Measurements from ENCODE around the gene CENATAC.
"Not testable (repeated sequence)": the region's sequence is repeated elsewhere in the genome, so short reads cannot be mapped to it uniquely, and the experiment has no call there.

The CENATAC gene

GRCh38 chr11:118971646-118972045 lies 26.3 kb upstream of the CENATAC start, which contains the start of gene FOXR1:
TSS of gene FOXR1 (plus strand) at chr11:118971761. CDS start at chr11:118971932, 171 bp downstream.
- Histone ChIP-seq H3K9me3 (ENCODE audit: control insufficient read depth in 1 of 2, low read length in 2 of 2) (no peaks in the 10 kb centered on the region), H3K4me1 (ENCODE audit: control insufficient read depth in 1 of 2, insufficient read depth in 2 of 2, low read length in 2 of 2) (no peaks in the 10 kb centered on the region), H3K36me3 (ENCODE audit: control insufficient read depth in 1 of 2, insufficient read depth in 2 of 2, low read length in 2 of 2) (no peaks in the 10 kb centered on the region), H3K4me3 (ENCODE audit: low read depth in 1 of 2, low read length in 2 of 2) (no peak within 1 kb of the TSS), H3K27me3 (ENCODE audit: low read depth, low read length) (no peaks in the 10 kb centered on the region), H3K27ac (ENCODE audit: low read length) (no peak within 1 kb of the TSS)

DNA sequence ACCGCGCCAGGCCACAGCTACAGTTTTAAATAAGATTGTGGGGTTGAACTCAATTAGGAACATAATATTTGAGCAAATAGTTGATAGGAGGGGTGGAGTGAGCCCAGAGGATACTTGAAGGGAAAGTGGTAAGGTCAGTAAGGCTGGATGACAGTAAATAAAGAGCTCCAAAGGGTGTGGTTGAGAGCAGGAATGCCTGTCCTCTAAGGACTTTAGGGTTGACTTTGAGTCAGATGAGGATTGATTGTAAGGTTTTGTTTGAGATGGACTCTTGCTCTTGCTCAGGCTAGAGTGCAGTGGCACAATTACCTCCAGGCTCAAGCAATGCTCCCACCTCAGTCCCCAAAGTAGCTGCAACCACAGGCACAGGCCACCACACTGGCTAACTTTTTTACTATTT lies 24.0 kb upstream of the CENATAC start:
- no peaks in the 10 kb centered on the region for H3K4me1 ChIP-seq (ENCODE audit: control insufficient read depth in 1 of 2, insufficient read depth in 2 of 2, low read length in 2 of 2)
- no peak overlapping the region for H3K27ac ChIP-seq (ENCODE audit: low read length)
- H3K27me3 ChIP-seq (ENCODE audit: low read depth, low read length): no peaks in the 10 kb centered on the region
- H3K36me3 ChIP-seq (ENCODE audit: control insufficient read depth in 1 of 2, insufficient read depth in 2 of 2, low read length in 2 of 2): no peaks in the 10 kb centered on the region
- no peak overlapping the region for H3K4me3 ChIP-seq (ENCODE audit: low read depth in 1 of 2, low read length in 2 of 2)
- H3K9me3 ChIP-seq (ENCODE audit: control insufficient read depth in 1 of 2, low read length in 2 of 2): no peaks in the 10 kb centered on the region

DNA sequence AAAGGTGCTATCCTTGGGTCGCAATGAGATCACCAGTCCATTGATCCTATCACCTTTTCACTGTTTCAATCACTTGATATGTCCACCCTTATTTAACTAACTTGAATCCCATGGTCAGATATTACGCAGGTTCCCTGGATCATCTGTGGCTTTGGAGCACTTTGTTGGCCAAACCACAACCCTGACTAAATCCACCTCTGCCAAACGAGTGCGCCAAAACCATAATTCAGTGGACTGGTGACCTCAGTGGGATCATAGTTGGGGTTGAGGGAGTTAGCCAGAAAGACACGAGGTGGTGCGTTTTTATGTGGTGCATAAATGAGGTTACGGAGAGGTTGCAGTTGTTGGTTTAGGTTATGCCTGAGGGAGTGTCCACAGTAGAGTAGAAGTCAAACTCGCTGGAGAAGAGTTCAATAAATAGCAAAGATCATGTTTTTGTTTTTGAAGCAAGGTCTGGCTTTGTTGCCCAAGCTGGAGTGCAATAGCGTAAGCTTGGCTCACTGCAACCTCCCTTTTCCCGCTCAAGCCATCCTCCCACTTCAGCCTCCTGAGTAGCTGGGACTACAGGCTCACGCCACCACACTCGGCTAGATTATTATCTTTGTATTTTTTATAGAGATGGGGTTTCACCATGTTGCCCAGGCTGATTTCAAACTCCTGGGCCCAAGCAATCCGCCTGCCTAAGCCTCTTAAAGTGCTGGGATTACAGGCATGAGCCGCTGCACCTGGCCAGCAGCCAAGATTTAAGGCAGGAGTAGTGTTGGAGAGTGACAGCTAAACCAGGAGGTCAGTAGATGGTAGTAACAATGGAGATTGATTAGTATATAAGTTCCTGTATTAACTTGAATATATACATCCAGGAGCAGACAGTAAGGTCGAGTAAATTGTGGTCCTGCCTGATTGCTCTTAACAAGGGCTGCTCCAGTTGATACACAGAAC lies 21.9 kb upstream of the CENATAC start:
- H3K4me3 ChIP-seq (ENCODE audit: low read depth in 1 of 2, low read length in 2 of 2): no peak overlapping the region
- H3K27ac ChIP-seq (ENCODE audit: low read length): no peak overlapping the region
- H3K4me1 ChIP-seq (ENCODE audit: control insufficient read depth in 1 of 2, insufficient read depth in 2 of 2, low read length in 2 of 2): peaks cover 0 to 9% of the 10 kb centered on the region in 2 donors
- H3K27me3 ChIP-seq (ENCODE audit: low read depth, low read length): no peaks in the 10 kb centered on the region
- H3K36me3 ChIP-seq (ENCODE audit: control insufficient read depth in 1 of 2, insufficient read depth in 2 of 2, low read length in 2 of 2): no peaks in the 10 kb centered on the region
- no peaks in the 10 kb centered on the region for H3K9me3 ChIP-seq (ENCODE audit: control insufficient read depth in 1 of 2, low read length in 2 of 2)

DNA sequence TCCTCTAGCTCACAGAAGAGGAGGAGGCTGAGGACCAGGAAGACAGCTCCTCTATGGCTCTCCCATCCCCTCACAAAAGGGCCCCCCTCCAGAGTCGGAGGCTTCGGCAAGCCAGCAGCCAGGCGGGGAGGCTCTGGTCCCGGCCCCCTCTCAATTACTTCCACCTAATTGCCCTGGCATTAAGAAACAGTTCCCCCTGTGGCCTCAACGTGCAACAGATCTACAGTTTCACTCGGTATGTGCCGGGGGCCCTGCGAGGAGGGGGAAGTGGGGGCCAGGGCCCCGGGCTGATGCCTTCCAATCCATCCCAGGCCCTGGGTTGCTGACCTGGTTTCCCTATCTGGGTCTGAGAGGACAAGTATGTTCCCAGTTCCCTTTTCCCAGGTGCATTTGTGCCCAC lies 18.5 kb upstream of the CENATAC start:
- Histone ChIP-seq H3K9me3 (ENCODE audit: control insufficient read depth in 1 of 2, low read length in 2 of 2) (no peaks in the 10 kb centered on the region), H3K36me3 (ENCODE audit: control insufficient read depth in 1 of 2, insufficient read depth in 2 of 2, low read length in 2 of 2) (no peaks in the 10 kb centered on the region), H3K27me3 (ENCODE audit: low read depth, low read length) (no peaks in the 10 kb centered on the region), H3K4me3 (ENCODE audit: low read depth in 1 of 2, low read length in 2 of 2) (no peak overlapping the region), H3K27ac (ENCODE audit: low read length) (no peak overlapping the region), H3K4me1 (ENCODE audit: control insufficient read depth in 1 of 2, insufficient read depth in 2 of 2, low read length in 2 of 2) (peaks cover 0 to 9% of the 10 kb centered on the region in 2 donors)

GRCh38 chr11:118980191-118980881 lies 17.6 kb upstream of the CENATAC start:
- Histone ChIP-seq H3K9me3 (ENCODE audit: control insufficient read depth in 1 of 2, low read length in 2 of 2) (no peaks in the 10 kb centered on the region), H3K27ac (ENCODE audit: low read length) (no peak overlapping the region), H3K36me3 (ENCODE audit: control insufficient read depth in 1 of 2, insufficient read depth in 2 of 2, low read length in 2 of 2) (no peaks in the 10 kb centered on the region), H3K4me1 (ENCODE audit: control insufficient read depth in 1 of 2, insufficient read depth in 2 of 2, low read length in 2 of 2) (peaks cover 0 to 9% of the 10 kb centered on the region in 2 donors), H3K27me3 (ENCODE audit: low read depth, low read length) (no peaks in the 10 kb centered on the region), H3K4me3 (ENCODE audit: low read depth in 1 of 2, low read length in 2 of 2) (peak overlapping the region in 1 of 2 donors; percentile 12)

DNA sequence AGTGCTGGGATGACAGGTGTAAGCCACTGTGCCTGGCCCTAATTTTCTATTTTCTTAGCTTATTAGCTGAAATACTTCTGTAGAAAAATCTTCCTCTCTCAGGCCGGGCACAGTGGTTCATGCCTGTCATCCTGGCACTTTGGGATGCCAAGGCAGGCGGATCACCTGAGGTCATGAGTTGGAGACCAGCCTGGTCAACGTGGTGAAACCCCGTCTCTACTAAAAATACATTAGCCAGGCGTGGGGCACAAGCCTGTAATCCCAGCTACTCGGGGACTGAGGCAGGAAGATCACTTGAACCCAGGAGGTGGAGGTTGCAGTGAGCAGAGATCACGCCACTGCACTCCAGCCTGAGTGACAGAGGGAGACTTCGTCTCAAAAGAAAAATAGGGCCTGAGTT lies 13.6 kb upstream of the CENATAC start:
- H3K36me3 ChIP-seq (ENCODE audit: control insufficient read depth in 1 of 2, insufficient read depth in 2 of 2, low read length in 2 of 2); H3K27me3 ChIP-seq (ENCODE audit: low read depth, low read length); H3K27ac ChIP-seq (ENCODE audit: low read length); H3K4me3 ChIP-seq (ENCODE audit: low read depth in 1 of 2, low read length in 2 of 2); H3K9me3 ChIP-seq (ENCODE audit: control insufficient read depth in 1 of 2, low read length in 2 of 2); H3K4me1 ChIP-seq (ENCODE audit: control insufficient read depth in 1 of 2, insufficient read depth in 2 of 2, low read length in 2 of 2): not testable (repeated sequence)

GRCh38 chr11:118984825-118985224 lies 13.1 kb upstream of the CENATAC start:
- no peak overlapping the region for H3K27ac ChIP-seq (ENCODE audit: low read length)
- no peaks in the 10 kb centered on the region for H3K36me3 ChIP-seq (ENCODE audit: control insufficient read depth in 1 of 2, insufficient read depth in 2 of 2, low read length in 2 of 2)
- no peaks in the 10 kb centered on the region for H3K9me3 ChIP-seq (ENCODE audit: control insufficient read depth in 1 of 2, low read length in 2 of 2)
- no peak overlapping the region for H3K4me3 ChIP-seq (ENCODE audit: low read depth in 1 of 2, low read length in 2 of 2)
- peaks cover 0 to 8% of the 10 kb centered on the region in 2 donors for H3K4me1 ChIP-seq (ENCODE audit: control insufficient read depth in 1 of 2, insufficient read depth in 2 of 2, low read length in 2 of 2)
- no peaks in the 10 kb centered on the region for H3K27me3 ChIP-seq (ENCODE audit: low read depth, low read length)

GRCh38 chr11:118988280-118988679 lies 9.7 kb upstream of the CENATAC start:
- Histone ChIP-seq H3K4me1 (ENCODE audit: control insufficient read depth in 1 of 2, insufficient read depth in 2 of 2, low read length in 2 of 2) (no peaks in the 10 kb centered on the region), H3K27me3 (ENCODE audit: low read depth, low read length) (no peaks in the 10 kb centered on the region), H3K27ac (ENCODE audit: low read length) (no peak overlapping the region)

GRCh38 chr11:118991486-118992038 lies 6.4 kb upstream of the CENATAC start:
- H3K36me3 ChIP-seq (ENCODE audit: control insufficient read depth in 1 of 2, insufficient read depth in 2 of 2, low read length in 2 of 2); H3K4me3 ChIP-seq (ENCODE audit: low read depth in 1 of 2, low read length in 2 of 2); H3K27ac ChIP-seq (ENCODE audit: low read length); H3K27me3 ChIP-seq (ENCODE audit: low read depth, low read length); H3K4me1 ChIP-seq (ENCODE audit: control insufficient read depth in 1 of 2, insufficient read depth in 2 of 2, low read length in 2 of 2); H3K9me3 ChIP-seq (ENCODE audit: control insufficient read depth in 1 of 2, low read length in 2 of 2): not testable (repeated sequence)

More at GRCh38 chr11:118988280-118988679, 9.7 kb upstream of the CENATAC start:
- Histone ChIP-seq H3K4me3 (ENCODE audit: low read depth in 1 of 2, low read length in 2 of 2) (no peak overlapping the region), H3K9me3 (ENCODE audit: control insufficient read depth in 1 of 2, low read length in 2 of 2) (no peaks in the 10 kb centered on the region), H3K36me3 (ENCODE audit: control insufficient read depth in 1 of 2, insufficient read depth in 2 of 2, low read length in 2 of 2) (no peaks in the 10 kb centered on the region)

DNA sequence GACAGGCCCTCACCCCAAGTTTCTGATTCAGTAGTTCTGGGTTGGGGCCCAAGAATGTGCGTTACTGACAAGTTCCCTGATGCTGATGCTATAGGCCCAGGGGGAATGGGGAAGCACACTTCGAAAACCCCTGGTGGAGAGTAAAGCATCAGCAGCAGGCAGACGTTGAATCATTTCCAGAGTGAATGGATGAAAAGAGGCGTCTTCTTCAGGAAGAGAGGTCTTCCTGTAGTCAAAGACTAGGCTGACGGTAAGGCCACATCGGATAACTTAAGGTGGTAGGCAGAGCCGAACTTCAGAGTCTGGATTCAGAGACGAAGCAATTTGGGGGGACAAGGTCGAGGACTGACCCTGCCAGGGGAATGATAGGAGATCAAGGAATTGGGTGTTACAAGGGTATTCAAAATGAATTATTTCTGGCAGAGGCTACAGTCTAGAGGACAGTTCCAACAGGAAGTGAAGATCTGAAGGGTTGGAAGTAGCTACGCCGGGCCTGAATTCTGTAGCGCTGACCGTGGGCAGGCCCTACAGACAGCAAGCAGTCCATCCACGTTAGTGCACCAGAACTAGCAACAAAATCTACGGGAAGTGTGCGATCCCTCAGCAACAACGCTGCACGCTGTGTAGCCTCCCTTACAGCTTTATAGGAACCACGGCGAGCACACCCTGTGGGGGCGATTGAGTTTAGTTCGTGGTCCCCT lies 862 bp upstream of the CENATAC start:
- Histone ChIP-seq H3K27ac (ENCODE audit: low read length) (peak overlapping the region; percentile 28), H3K9me3 (ENCODE audit: control insufficient read depth in 1 of 2, low read length in 2 of 2) (no peaks in the 10 kb centered on the region), H3K27me3 (ENCODE audit: low read depth, low read length) (no peaks in the 10 kb centered on the region), H3K4me3 (ENCODE audit: low read depth in 1 of 2, low read length in 2 of 2) (peak overlapping the region; percentile 84 to 88), H3K4me1 (ENCODE audit: control insufficient read depth in 1 of 2, insufficient read depth in 2 of 2, low read length in 2 of 2) (peaks cover 6 to 21% of the 10 kb centered on the region in 2 donors), H3K36me3 (ENCODE audit: control insufficient read depth in 1 of 2, insufficient read depth in 2 of 2, low read length in 2 of 2) (peaks cover 0 to 12% of the 10 kb centered on the region in 2 donors)

DNA sequence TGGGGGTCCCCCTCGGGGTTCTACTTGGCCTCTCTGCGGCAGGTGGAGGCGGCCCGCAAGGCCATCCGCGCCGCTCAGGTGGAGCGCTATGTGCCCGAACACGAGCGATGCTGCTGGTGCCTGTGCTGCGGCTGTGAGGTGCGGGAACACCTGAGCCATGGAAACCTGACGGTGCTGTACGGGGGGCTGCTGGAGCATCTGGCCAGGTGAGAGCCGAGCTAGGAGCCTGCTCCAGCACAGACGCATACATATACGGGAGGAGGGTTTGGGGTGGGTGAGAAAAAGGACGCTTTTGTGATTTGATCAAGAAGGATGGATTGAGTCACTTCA lies 415 bp downstream of the CENATAC start:
- Histone ChIP-seq H3K4me3 (ENCODE audit: low read depth in 1 of 2, low read length in 2 of 2) (peak overlapping the region; percentile 84 to 88), H3K9me3 (ENCODE audit: control insufficient read depth in 1 of 2, low read length in 2 of 2) (no peaks in the 10 kb centered on the region), H3K36me3 (ENCODE audit: control insufficient read depth in 1 of 2, insufficient read depth in 2 of 2, low read length in 2 of 2) (peaks cover 0 to 24% of the 10 kb centered on the region in 2 donors), H3K4me1 (ENCODE audit: control insufficient read depth in 1 of 2, insufficient read depth in 2 of 2, low read length in 2 of 2) (peaks cover 6 to 21% of the 10 kb centered on the region in 2 donors), H3K27ac (ENCODE audit: low read length) (peak overlapping the region; percentile 84), H3K27me3 (ENCODE audit: low read depth, low read length) (no peaks in the 10 kb centered on the region)

All from muscle layer of duodenum (tissue), 2 donors.